Spleen (tissue), 13 donors: Measurements from ENCODE around the gene ASAP2. TPM values are rescaled to one million over a fixed set of nuclear protein-coding genes. Genes with fewer than 3 reads are reported as not detected.

Source experiments
- DNase-seq: peaks from one replicate; pipeline ENCODE4 v3.0.0-alpha.2; 2020
- H3K27ac ChIP-seq, 8 donors: fragments of 200-600 bp; sonication (generic) in 7 of 8; 1 replicate in 4 of 8; 2 replicates in 4 of 8; pipeline versions ENCODE4 v1.5.0 to v1.8.0; 2016 to 2021; ENCODE audit warnings: inconsistent platforms in 4 of 8, mild to moderate bottlenecking in 4 of 8, moderate library complexity in 1 of 8
- H3K27me3 ChIP-seq, 7 donors: fragments of 200-600 bp; sonication (generic) in 6 of 7; replicated peaks in 1 of 7; 1 replicate in 4 of 7; 2 replicates in 3 of 7; pipeline versions ENCODE4 v1.5.0 to v1.8.0; 2016 to 2021; ENCODE audit warnings: inconsistent platforms in 3 of 7, mild to moderate bottlenecking in 1 of 7
- H3K36me3 ChIP-seq, 6 donors: fragments of 200-600 bp; sonication (generic) in 5 of 6; 1 replicate in 4 of 6; 2 replicates in 2 of 6; pipeline versions ENCODE4 v1.5.0 to v1.8.0; 2016 to 2021; ENCODE audit warnings: inconsistent platforms in 2 of 6
- H3K4me1 ChIP-seq, 6 donors: fragments of 200-600 bp; sonication (generic) in 5 of 6; 1 replicate in 3 of 6; 2 replicates in 3 of 6; pipeline versions ENCODE4 v1.5.0 to v1.8.0; 2016 to 2021; ENCODE audit warnings: inconsistent platforms in 3 of 6
- H3K4me3 ChIP-seq, 8 donors: fragments of 200-600 bp; sonication (generic) in 7 of 8; 1 replicate in 4 of 8; 2 replicates in 4 of 8; pipeline versions ENCODE4 v1.5.0 to v1.8.0; 2016 to 2021; ENCODE audit warnings: inconsistent platforms in 4 of 8, mild to moderate bottlenecking in 4 of 8, moderate library complexity in 2 of 8
- H3K9me3 ChIP-seq, 8 donors: fragments of 200-600 bp; sonication (generic) in 7 of 8; 1 replicate in 4 of 8; 2 replicates in 4 of 8; pipeline versions ENCODE4 v1.5.0 to v1.8.0; 2016 to 2021; ENCODE audit warnings: inconsistent platforms in 4 of 8
- POLR2A ChIP-seq, 3 donors: fragments of 450-650 bp; IDR thresholded peaks; one replicate each; pipeline ENCODE4 v1.5.1; 2017; ENCODE audit warnings: antibody characterized with exemption in 3 of 3, mild to moderate bottlenecking in 1 of 3
- POLR2AphosphoS5 ChIP-seq, 3 donors: sonication (generic); formaldehyde crosslinking; IDR thresholded peaks; one replicate each; pipeline ENCODE4 v1.5.1; 2017; ENCODE audit warnings: antibody characterized with exemption in 3 of 3
- WGBS, 5 donors: extraction: QIAGEN DNeasy Blood & Tissue Kit in 3 of 5; methylation state at CpG; one replicate each; pipeline versions ENCODE4 v1.1.5 to v1.1.7; 2013 to 2018; 5-methylcytosine and 5-hydroxymethylcytosine counted together
- intact Hi-C: fragments of 100-400 bp; cut with DNase I; formaldehyde crosslinking; loops from one replicate; pipeline ENCODE4 v1.15.0; 2023; ENCODE audit warnings: low total_unique reads
- long read RNA-seq, 2 donors: transcript quantifications; one replicate each; lab custom pipeline, GENCODE V29; 2026
- polyA plus RNA-seq, 3 donors: library from polyadenylated mRNA; stranded (reverse); fragments of 200-250 nt; gene quantifications; one replicate each; pipeline ENCODE4 v1.2.1, GENCODE V29; 2013
- total RNA-seq, 7 donors: library from RNA; depleted of rRNA in 3 of 7; stranded (reverse); fragments of >200 nt in 3 of 7; fragmentation: NEBNext Ultra II Directional in 4 of 7; extraction: Animal tissue kit (Norgen Biotek cat#: 25700) in 4 of 7; gene quantifications; one replicate each; pipeline versions ENCODE4 v1.1.0 to v1.2.1, GENCODE V29; 2016 to 2021
- TF ChIP-seq, protein P1 (sequence below), 11 experiments: fragments of 200-600 bp in 7 of 11; fragments of 450-650 bp in 4 of 11; sonication (generic) in 4 of 11; IDR thresholded peaks in 8 of 11; conservative IDR thresholded peaks in 3 of 11; 1 replicate in 7 of 11; 2 replicates in 4 of 11; pipeline versions ENCODE4 v1.4.0 to v1.8.0; 2016 to 2021; ENCODE audit warnings: antibody characterized with exemption in 11 of 11, inconsistent platforms in 4 of 11, mild to moderate bottlenecking in 1 of 11
- donor health status: healthy with polysubstance abuse.
- donor health status: DM: no; HTN: no; CAD: no; lungs with moderate emphysema.
- donor health status: DM: no; HTN: no; CAD: no.
- donor health status: Bipolar disorder and iron deficiency.
- donor health status: healthy.
- donor health status: DM: no; HTN: no; CAD: no.
- donor health status: DM: yes; HTN: yes; CAD: no.

The ASAP2 gene
- total RNA-seq (1 to 10 TPM; 1.4 to 3.0 (median 2.7) TPM), polyA plus RNA-seq (1 to 10 TPM in 2 of 3 donors, under 1 TPM in 1; 0.93 to 1.6 (median 1.3) TPM)
- long read RNA-seq, donor 1, partial matches to known transcripts = 21 of 50 reads
- long read RNA-seq, donor 1, other reads (novel, unspliced or antisense) = 29 of 50 reads
- long read RNA-seq, donor 2, full-length matches to known transcripts = 1 of 24 reads
- long read RNA-seq, donor 2, partial matches to known transcripts = 23 of 24 reads
- long read RNA-seq, donor 2, other reads (novel, unspliced or antisense) = 0 of 24 reads

DNA sequence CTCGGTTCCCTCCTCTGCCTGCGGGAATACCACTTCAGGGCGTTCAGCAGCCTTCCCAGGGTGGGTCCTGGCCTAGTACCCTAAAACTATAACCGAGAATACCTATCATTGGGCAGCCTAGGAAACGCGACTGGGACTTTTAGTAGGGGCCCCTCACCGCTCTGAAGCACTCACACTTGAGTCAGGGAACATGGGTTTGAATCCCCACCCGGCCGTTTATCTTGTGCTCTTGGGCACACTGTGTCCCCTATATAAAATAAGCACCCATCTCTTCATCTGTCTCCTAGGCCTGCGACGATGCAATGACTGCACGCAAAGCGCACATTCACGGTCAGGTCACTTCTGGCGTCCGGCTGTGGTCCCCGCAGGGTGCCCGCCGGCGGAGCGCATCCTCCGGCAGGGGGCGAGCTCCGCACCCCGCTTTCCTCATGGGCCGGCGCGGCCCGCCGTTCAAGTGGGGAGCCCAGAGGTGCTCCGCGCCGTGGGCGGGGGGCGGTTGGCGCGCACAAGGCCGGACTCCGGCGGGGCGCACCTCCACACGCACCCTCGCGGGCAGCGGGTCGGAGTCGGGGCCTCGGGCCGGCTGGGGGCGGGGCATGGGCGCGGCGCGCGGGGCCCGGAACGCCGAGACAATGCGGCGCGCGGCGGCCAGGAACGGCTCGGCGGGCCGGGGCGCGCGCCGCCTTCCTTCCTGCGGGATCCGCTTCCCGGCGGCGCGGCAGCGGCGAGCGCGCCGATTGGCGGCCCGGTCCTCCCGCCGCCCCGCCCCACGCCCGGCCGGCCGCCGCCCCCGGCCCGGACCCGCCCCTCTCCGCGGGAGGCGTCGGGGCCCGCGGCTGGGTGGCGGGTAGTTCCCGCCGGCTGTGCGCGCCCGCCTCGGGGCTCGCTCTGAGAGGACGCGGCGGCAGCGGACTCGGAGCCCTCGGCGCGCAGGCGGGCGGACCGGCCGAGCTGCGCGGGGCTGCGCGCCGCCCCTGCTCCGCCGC is at the start of gene ASAP2:
ASAP2 (plus strand) TSS at position 850 of the 986 bp plus-strand sequence. CDS start 293 bp downstream, outside the sequence.
- H3K27me3 ChIP-seq = peaks cover 9 to 76% (median 59%) of the 10 kb centered on the region in 7 donors
- peak; percentile 88 for DNase-seq
- H3K9me3 ChIP-seq = no peaks in the 10 kb centered on the region
- H3K4me1 ChIP-seq = peaks cover 5 to 24% (median 19%) of the 10 kb centered on the region in 6 donors
- peak within 1 kb of the TSS; percentile 28 to 84 (median 55) for H3K4me3 ChIP-seq
- TF ChIP-seq, protein P1, sequence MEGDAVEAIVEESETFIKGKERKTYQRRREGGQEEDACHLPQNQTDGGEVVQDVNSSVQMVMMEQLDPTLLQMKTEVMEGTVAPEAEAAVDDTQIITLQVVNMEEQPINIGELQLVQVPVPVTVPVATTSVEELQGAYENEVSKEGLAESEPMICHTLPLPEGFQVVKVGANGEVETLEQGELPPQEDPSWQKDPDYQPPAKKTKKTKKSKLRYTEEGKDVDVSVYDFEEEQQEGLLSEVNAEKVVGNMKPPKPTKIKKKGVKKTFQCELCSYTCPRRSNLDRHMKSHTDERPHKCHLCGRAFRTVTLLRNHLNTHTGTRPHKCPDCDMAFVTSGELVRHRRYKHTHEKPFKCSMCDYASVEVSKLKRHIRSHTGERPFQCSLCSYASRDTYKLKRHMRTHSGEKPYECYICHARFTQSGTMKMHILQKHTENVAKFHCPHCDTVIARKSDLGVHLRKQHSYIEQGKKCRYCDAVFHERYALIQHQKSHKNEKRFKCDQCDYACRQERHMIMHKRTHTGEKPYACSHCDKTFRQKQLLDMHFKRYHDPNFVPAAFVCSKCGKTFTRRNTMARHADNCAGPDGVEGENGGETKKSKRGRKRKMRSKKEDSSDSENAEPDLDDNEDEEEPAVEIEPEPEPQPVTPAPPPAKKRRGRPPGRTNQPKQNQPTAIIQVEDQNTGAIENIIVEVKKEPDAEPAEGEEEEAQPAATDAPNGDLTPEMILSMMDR (IDR thresholded peaks at IDR 0.05 in 8 of 11, conservative IDR thresholded peaks at IDR 0.05 in 3 of 11) = peak in 9 of 11 experiments; percentile 28 to 76 (median 60)
- TF ChIP-seq POLR2A (IDR thresholded peaks at IDR 0.05) (no peak), POLR2AphosphoS5 (IDR thresholded peaks at IDR 0.05) (peak in 1 of 3 donors; percentile 33)
- no peaks in the 10 kb centered on the region for H3K36me3 ChIP-seq
- 1 to 8% (median 2%) methylated on average over 16 to 128 of the region's 128 CpGs for WGBS, 5 donors
- intact Hi-C loops = no loop called here
- H3K27ac ChIP-seq = peak within 1 kb of the TSS in 1 of 8 donors; percentile 43

DNA sequence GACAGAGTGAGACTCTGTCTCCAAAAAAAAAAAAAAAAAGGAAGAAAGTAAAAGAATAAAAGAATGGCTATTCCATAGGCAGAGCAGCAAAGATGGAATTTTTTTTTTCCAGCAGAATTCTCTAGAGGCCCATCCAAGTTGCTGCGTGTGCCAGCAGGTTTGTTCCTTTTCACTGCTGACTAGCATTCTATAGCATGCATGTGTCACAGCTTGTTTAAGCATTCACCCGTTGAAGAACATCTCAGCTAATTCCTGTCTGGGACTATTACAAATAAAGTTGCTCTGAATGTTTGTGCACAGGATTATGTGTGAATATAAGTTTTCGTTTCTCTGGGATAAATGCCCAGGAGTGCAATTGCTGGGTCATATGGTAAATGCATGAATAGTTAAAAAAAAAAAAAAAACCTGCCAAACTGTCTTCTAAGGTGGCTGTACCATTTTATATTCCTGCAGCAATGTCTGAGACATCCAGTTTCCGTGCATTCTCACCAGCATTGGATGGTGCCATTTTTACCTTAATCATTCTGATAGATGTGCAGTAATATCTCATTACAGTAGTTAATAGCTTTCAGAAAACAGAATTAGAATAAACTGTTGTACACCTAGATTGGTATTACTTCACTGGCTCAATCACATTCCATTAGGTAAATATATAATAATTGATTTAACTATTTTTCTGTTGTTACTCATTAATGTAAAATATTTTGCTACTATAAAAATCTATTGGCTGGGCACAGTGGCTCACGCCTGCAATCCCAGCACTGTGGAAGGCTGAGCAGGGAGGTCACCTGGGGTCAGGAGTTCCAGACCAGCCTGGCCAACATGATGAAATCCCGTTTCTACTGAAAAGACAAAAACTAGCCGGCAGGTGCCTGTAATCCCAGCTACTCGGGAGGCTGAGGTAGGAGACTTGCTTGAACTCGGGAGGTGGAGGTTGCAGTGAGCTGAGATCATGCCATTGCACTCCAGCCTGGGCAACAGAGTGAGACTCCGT is 47.5 kb upstream of the ASAP2 start:
- WGBS, 5 donors = 80 to 92% (median 85%) methylated on average over 9 to 10 of the region's 10 CpGs
- Histone ChIP-seq H3K36me3 (no peaks in the 10 kb centered on the region), H3K4me1 (no peaks in the 10 kb centered on the region), H3K4me3 (no peak overlapping the region), H3K27me3 (peaks cover 0 to 30% (median 0%) of the 10 kb centered on the region in 7 donors), H3K27ac (no peak overlapping the region), H3K9me3 (no peaks in the 10 kb centered on the region)
- intact Hi-C loops = no loop called here
- TF ChIP-seq POLR2AphosphoS5 (IDR thresholded peaks at IDR 0.05) = no peak
- TF ChIP-seq POLR2A (IDR thresholded peaks at IDR 0.05) = no peak
- TF ChIP-seq, protein P1 (IDR thresholded peaks at IDR 0.05 in 8 of 11, conservative IDR thresholded peaks at IDR 0.05 in 3 of 11) = no peak
- DNase-seq = peak; percentile 35

DNA sequence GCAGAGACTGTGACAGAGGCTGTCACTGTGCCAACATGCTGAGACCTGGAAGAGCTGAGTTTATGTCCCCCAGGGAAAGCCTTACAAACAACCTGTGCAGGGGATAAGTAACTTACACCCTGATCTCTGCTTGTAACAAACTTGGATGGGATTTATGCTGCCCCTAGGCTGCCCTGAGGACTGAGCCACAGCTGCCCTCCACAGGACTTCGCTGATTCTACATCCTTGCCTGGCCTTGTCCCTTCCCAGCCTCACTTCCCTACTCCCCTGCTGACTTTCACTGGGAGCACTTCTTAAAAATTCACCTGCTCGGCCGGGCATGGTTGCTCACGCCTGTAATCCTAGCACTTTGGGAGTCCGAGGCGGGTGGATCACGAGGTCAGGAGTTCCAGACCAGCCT is 45.9 kb upstream of the ASAP2 start:
- WGBS, 5 donors = 80 to 93% (median 85%) methylated on average over 7 of the region's 7 CpGs

More for the DNA sequence above, 45.9 kb upstream of the ASAP2 start:
- Histone ChIP-seq H3K36me3 (no peaks in the 10 kb centered on the region), H3K27me3 (peaks cover 0 to 15% (median 0%) of the 10 kb centered on the region in 7 donors), H3K4me3 (no peak overlapping the region), H3K9me3 (no peaks in the 10 kb centered on the region), H3K27ac (no peak overlapping the region), H3K4me1 (no peaks in the 10 kb centered on the region)
- intact Hi-C loops = no loop called here
- DNase-seq = peak; percentile 37
- no peak for TF ChIP-seq POLR2AphosphoS5 (IDR thresholded peaks at IDR 0.05)
- TF ChIP-seq, protein P1 (IDR thresholded peaks at IDR 0.05 in 8 of 11, conservative IDR thresholded peaks at IDR 0.05 in 3 of 11) = no peak
